Left colon (tissue), 2 donors: ENCODE measurements around the gene MPP4. TPM values are rescaled to one million over a fixed set of nuclear protein-coding genes. Genes with fewer than 3 reads are reported as not detected.

Experiments used
- ATAC-seq: fragments of 200-7000 bp; cut with Tn5 transposase; one replicate; pipeline ENCODE4 v1.9.1; 2020; ENCODE audit warnings: mild to moderate bottlenecking, moderate library complexity
- DNase-seq, 2 donors: peaks; one replicate each; pipeline ENCODE4 v3.0.0-alpha.2; 2020
- intact Hi-C, 2 donors: fragments of 100-400 bp; cut with DNase I in 1 of 2; cut with micrococcal nuclease in 1 of 2; formaldehyde crosslinking; loops; one replicate each; pipeline versions ENCODE4 v1.11.2 to v1.14.0; 2022; cut with DNase I, micrococcal nuclease
- long read RNA-seq: library from polyadenylated mRNA; unstranded; transcript quantifications from one replicate; pipeline ENCODE4 v2.0.0, GENCODE V29; 2021
- total RNA-seq, 2 donors: library from RNA; stranded (reverse); fragmentation: NEBNext Ultra II Directional; extraction: Animal tissue kit (Norgen Biotek cat#: 25700); gene quantifications; one replicate each; pipeline ENCODE4 v1.2.1, GENCODE V29; 2021
- donor health status: DM: no; HTN: no; CAD: no.
- donor health status: DM: yes; HTN: yes; CAD: no.

MPP4 gene
- not detected for total RNA-seq
- long read RNA-seq = 0 reads

DNA sequence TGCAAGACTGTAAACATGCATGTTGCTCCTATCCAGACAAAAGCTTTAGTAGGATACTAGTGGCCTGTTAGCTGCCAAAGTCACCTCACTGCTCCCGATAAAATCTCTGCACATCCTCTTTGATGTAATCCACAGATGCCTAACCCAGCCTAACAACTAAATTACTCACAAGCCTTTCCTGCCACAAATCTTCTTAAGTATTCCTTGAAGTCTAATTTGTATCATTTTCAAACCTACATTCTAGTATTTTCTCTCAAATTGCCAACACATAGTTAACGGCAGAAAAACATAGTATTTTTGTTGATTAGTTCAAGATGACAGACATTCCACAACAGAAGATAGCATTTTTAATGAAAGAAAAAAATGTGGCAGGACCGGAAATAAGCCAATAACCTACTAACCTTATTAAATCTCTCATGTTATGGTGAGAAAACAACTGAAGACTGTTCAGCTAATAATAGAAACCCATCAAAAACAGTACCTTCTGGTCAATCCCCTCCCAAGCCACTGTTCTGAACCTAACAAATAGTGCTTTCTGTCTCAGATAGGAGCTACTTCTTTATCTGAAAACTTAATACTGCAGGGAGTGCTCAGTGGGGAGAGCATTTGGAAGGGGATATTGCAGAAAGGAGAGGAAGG, at the start of gene MPP4:
TSS of gene MPP4 (minus strand) at position 57 of the 639 bp plus-strand sequence. CDS start 4,690 bp downstream, outside the sequence.
- no peak for DNase-seq
- no peak for ATAC-seq
- intact Hi-C loops = no loop called here

- intact Hi-C loops = no loop called here
- DNase-seq (no peak), ATAC-seq (no peak)
These were observed 48.1 kb upstream of the MPP4 start for GRCh38 chr2:201746551-201746950.

- intact Hi-C loops = no loop called here
- DNase-seq (no peak), ATAC-seq (no peak)
These were observed 37.0 kb upstream of the MPP4 start for GRCh38 chr2:201735486-201735885.

DNA sequence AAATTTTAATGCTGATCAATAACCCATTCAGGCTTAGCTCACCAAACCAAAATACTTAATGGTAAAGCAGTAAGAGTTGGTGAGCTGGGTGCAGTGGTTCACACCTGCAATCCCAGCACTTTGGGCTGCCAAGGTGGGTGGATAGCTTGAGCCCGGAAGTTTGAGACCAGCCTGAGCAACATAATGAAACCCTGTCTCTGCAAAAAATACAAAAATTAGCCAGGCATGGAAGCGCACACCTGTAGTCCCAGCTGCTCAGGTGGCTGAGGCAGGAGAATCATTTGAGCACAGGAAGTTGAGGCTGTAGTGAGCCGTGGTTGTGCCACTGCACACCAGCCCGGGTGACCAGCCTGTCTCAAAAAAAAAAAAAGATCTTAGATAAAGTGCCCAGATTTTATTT, 35.7 kb upstream of the MPP4 start:
- DNase-seq (no peak), ATAC-seq (no peak)
- intact Hi-C loops = no loop called here

DNA sequence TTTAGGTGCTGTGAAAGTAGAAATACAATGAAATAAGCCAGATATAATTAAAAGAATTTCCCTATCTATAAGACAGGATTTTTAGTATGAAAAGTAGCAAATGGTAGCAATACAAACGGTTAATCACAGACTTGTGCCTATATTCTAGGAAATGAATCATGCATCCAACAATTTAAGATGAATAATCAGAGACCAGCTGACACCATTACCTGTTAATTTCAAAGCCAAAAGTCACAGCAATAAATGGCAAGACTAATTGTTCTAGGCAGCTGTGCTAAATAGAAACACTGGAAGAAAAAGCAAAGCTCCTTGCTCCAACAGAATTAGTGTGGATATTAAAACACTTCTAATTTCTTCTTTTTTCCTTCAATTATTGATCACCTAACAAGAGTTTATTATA, 35.1 kb upstream of the MPP4 start:
- DNase-seq (no peak), ATAC-seq (no peak)
- intact Hi-C loops = no loop called here

DNA sequence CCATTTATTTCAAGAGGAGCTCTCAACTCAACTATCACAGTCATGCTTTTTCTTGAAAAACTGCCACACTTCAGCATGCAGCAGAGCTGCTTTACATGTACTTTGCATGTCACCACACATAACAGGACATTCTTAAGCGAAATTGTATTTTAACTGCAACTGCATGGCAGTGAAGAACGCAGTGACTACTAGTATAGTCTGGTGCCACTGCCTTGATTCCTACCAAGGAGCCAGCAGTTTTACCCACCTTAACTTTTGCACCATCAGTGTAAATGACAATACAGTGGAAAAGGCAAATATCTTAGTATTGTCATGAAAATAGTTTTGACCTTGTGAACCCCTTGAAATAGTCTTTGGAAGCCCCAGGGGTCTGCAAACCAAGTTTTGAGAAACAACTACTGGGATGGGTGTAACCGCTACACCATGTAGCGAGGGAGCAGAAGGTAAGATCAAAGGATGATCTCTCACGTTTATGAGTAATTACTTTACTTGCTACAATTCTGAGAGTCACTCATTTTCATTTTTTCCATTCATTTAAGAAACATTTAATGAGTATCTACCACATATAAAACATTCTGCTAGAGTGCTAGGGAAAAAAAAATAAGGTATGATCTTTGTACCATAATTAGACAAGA, 32.3 kb upstream of the MPP4 start:
- DNase-seq (no peak), ATAC-seq (no peak)
- intact Hi-C loops = no loop called here

- DNase-seq (peak; percentile 60 to 69), ATAC-seq (peak; percentile 97)
- intact Hi-C loops = no loop called here
These were observed 17.0 kb upstream of the MPP4 start for GRCh38 chr2:201715459-201715858.

- DNase-seq = no peak
- no peak for ATAC-seq
- intact Hi-C loops = no loop called here
These were observed 14.3 kb upstream of the MPP4 start for GRCh38 chr2:201712726-201713125.

DNA sequence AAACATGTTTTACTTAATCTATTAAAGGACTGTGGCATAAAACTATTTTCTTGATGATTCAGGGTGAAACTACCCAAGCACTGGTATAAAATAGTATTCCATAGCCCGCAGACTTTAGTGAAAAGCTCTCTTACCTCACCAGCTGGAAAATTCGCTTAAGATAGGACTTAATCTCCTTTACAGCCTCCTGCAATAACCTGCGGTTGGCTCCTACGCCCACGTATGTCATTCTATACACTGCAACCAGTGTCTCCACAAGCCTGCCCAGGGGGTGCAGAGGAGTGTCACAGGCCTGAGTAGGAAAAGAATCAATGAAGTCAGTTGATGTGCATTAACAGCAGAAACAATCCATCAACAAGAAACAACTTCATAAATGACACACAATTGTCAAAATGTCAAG, 11.3 kb upstream of the MPP4 start:
- ATAC-seq (no peak), DNase-seq (no peak)
- intact Hi-C loops = no loop called here

DNA sequence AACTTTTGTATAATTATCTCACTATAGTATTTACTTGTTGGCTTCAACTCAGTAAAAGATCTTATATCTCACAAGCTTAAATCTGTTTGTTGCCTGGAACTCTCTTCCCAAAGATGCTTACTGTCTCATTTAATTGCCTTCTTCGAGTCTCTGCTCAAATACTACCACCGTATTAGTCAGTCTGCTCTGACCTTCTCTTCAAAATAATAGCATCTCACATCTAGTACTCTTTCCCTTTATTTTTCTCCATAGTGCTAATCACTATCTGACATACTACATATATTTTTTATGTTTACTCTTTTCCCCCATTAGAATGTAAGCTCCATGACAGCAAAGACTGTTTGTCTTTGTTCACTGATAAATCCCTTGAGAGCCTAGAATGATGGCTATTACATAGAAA, 10.6 kb upstream of the MPP4 start:
- intact Hi-C loops = no loop called here
- DNase-seq = no peak
- ATAC-seq = no peak

- DNase-seq (no peak), ATAC-seq (no peak)
- intact Hi-C loops = no loop called here
These were observed 9.3 kb upstream of the MPP4 start for GRCh38 chr2:201707753-201708152.

- ATAC-seq (no peak), DNase-seq (no peak)
- intact Hi-C loops = no loop called here
These were observed 8.7 kb upstream of the MPP4 start for GRCh38 chr2:201707142-201707541.

GRCh38 chr2:201704536-201704935, 6.1 kb upstream of the MPP4 start:
- intact Hi-C loops = no loop called here
- no peak for DNase-seq
- ATAC-seq = no peak

DNA sequence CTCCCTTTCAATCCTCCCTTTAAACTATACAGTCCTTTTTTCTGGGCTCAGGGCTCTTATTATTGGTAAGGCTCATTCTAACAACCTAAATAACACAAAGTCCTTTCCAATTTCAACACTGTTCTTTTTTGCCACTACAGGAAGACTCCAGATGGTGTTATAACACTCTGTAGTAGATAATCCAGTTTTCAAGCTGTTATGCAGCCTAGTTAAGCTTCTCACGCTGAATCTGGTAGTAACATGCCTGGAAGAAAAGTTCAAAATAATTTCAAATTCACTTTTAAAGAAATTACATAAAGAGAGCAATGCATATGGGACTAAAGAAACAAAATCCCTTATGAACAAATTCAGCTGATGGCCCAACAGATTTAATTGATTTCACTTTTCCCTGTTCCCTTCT, 3.2 kb upstream of the MPP4 start:
- intact Hi-C loops = no loop called here
- no peak for ATAC-seq
- no peak for DNase-seq

GRCh38 chr2:201699416-201699815, 972 bp upstream of the MPP4 start:
- DNase-seq (no peak), ATAC-seq (no peak)
- intact Hi-C loops = no loop called here

- intact Hi-C loops = no loop called here
- ATAC-seq = no peak
- no peak for DNase-seq
These were observed 545 bp downstream of the MPP4 start for GRCh38 chr2:201697899-201698298.

GRCh38 chr2:201696151-201696659, 2.2 kb downstream of the MPP4 start:
- no peak for DNase-seq
- intact Hi-C loops = no loop called here
- no peak for ATAC-seq

DNA sequence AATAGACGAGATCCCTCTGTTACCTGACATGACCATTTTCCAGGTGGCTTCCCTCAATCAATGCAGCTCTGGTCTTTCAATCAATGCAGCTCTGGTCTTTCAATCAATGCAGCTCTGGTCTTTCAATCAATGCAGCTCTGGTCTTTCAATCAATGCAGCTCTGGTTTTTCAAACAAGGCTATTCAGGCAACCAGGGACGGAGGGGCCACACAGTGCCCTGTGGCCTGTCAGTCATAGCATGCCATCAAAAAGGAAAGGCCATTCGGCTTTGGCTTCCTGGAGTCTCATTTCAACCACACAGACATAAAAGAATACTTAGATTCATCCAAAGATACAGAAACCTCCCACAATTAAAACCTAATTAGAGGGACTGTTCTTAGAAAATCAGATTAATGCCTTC, 13.3 kb downstream of the MPP4 start:
- no peak for DNase-seq
- no peak for ATAC-seq
- intact Hi-C loops = no loop called here

DNA sequence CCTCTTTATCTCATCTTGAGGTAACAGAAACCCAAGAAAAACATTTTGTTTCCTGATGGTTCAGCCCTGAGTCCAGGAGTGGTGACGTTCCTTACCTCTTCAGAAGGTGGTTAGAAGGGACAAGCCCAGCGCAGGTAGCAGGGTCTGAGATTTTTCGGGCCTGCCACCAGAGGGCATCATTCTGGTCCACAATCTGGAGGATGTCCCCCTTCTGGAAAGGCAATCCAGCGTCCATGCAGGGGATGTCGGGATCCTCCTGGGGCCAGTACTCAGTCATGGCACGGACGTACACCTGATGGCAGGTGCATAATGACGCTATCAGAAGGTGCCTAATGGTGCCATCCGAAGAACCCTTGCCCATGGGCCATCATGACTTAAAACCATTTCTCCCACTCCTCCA, 17.7 kb downstream of the MPP4 start:
- intact Hi-C loops = no loop called here
- ATAC-seq = no peak
- DNase-seq = no peak

DNA sequence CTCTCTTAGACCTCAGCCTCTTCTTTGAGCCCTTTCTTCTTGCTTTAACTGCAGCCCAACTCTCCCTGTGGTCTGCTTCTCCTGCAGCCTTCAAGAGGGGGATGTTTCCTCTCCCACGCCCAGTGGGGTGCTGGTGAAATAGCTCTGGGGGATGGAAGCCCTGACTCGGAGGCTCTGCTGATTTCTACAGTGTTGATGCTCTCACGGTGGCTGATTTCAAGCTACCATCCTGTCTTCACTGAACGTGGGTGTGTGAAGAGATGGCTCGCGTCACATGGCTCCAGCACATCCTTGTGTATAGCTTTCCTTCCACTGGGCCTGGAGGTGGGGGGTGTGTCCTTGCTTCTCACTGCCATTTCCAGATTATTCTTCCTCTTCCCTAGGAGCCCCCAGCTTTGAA, 20.0 kb downstream of the MPP4 start:
- ATAC-seq (no peak), DNase-seq (no peak)
- intact Hi-C loops = no loop called here

DNA sequence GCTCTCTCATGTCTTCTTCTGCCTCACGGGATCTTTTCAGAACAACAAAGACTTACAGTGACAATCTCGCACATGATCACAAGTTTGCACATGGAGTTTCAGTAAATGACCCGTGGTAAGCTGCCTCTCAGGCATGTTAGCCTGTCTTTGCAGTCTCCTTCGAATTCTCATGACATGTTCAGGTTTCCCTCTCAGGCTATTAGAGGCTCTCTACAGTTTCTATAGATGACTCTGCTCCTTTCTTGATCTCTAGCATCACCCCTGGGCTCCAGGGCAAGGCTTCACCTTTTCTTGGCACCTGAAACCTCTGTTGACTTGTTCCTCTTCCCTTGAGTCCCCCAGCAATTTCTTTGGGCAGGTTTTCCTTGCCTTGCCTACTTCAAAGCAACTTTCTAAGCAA, 23.0 kb downstream of the MPP4 start:
- ATAC-seq (no peak), DNase-seq (no peak)
- intact Hi-C loops = no loop called here
